Upper lobe of left lung (tissue), 6 donors: ENCODE measurements around the gene BTBD2. TPM values are rescaled to one million over a fixed set of nuclear protein-coding genes. Genes with fewer than 3 reads are reported as not detected.

ENCODE experiments used
- ATAC-seq, 2 donors: fragments of 200-7000 bp; cut with Tn5 transposase; one replicate each; pipeline ENCODE4 v1.9.1; 2022; ENCODE audit warnings: mild to moderate bottlenecking in 2 of 2, moderate library complexity in 2 of 2; ENCODE audit not compliant: low FRiP score in 2 of 2
- DNase-seq, 2 donors: peaks; one replicate each; pipeline ENCODE4 v3.0.0-alpha.2; 2019 to 2020
- H3K27ac ChIP-seq, 4 donors: fragments of 200-600 bp; sonication (generic); one replicate each; pipeline ENCODE4 v1.5.1; 2016 to 2019
- H3K27me3 ChIP-seq, 4 donors: fragments of 200-600 bp; sonication (generic); one replicate each; pipeline ENCODE4 v1.5.1; 2017 to 2019
- H3K36me3 ChIP-seq, 4 donors: fragments of 200-600 bp; sonication (generic); one replicate each; pipeline ENCODE4 v1.5.1; 2016 to 2019
- H3K4me1 ChIP-seq, 4 donors: fragments of 200-600 bp; sonication (generic); one replicate each; pipeline ENCODE4 v1.5.1; 2018 to 2019
- H3K4me3 ChIP-seq, 4 donors: fragments of 200-600 bp; sonication (generic); one replicate each; pipeline ENCODE4 v1.5.1; 2017 to 2019; ENCODE audit warnings: mild to moderate bottlenecking in 2 of 4, moderate library complexity in 1 of 4
- H3K9me3 ChIP-seq, 4 donors: fragments of 200-600 bp; sonication (generic); one replicate each; pipeline ENCODE4 v1.5.1; 2018 to 2019
- EP300 ChIP-seq, 4 donors: sonication (generic); formaldehyde crosslinking; IDR thresholded peaks; one replicate each; pipeline ENCODE4 v1.5.1; 2017; ENCODE audit warnings: antibody characterized with exemption in 4 of 4, control low read depth in 2 of 4
- POLR2A ChIP-seq, 4 donors: fragments of 450-650 bp; IDR thresholded peaks; one replicate each; pipeline ENCODE4 v1.5.1; 2016 to 2017; ENCODE audit warnings: antibody characterized with exemption in 4 of 4, mild to moderate bottlenecking in 2 of 4
- POLR2AphosphoS5 ChIP-seq, 2 donors: sonication (generic); formaldehyde crosslinking; IDR thresholded peaks; one replicate each; pipeline ENCODE4 v1.5.1; 2017; ENCODE audit warnings: antibody characterized with exemption in 2 of 2
- WGBS, 2 donors: methylation state at CpG; one replicate each; pipeline ENCODE4 v1.1.5; 2017 to 2018; 5-methylcytosine and 5-hydroxymethylcytosine counted together
- total RNA-seq, 6 donors: library from RNA; depleted of rRNA in 4 of 6; stranded (reverse); fragments of >200 nt in 4 of 6; gene quantifications; one replicate each; pipeline versions ENCODE4 v1.1.0 to v1.2.1, GENCODE V29; 2016 to 2021
- TF ChIP-seq, protein P1 (sequence below), 6 experiments: fragments of 450-650 bp in 4 of 6; fragments of 200-600 bp in 2 of 6; sonication (generic) in 2 of 6; IDR thresholded peaks; one replicate each; pipeline ENCODE4 v1.5.1; 2016 to 2019; ENCODE audit warnings: antibody characterized with exemption in 6 of 6
- donor health status: DM: no; HTN: no; CAD: no; lungs with moderate emphysema.
- donor health status: DM: no; HTN: yes; CAD: no; lungs with severe emphysema.

Gene BTBD2
- total RNA-seq, result 10 to 100 TPM; 49.0 to 87.3 (median 69.8) TPM

GRCh38 chr19:2015608-2015950 is at the start of gene BTBD2:
Gene BTBD2, minus strand, starts transcription at chr19:2015714. Its CDS starts 11 bp downstream, at chr19:2015703.
- Histone ChIP-seq H3K36me3 (no peaks in the 10 kb centered on the region), H3K4me3 (peak within 1 kb of the TSS; percentile 50 to 81 (median 67)), H3K27ac (peak within 1 kb of the TSS in 3 of 4 donors; percentile 53 to 86 (median 65)), H3K27me3 (no peaks in the 10 kb centered on the region), H3K4me1 (peaks cover 19 to 36% (median 24%) of the 10 kb centered on the region in 4 donors), H3K9me3 (no peaks in the 10 kb centered on the region)
- WGBS, 2 donors, result no CpG with 5 or more reads among the region's 20 CpGs
- no peak for DNase-seq
- TF ChIP-seq POLR2AphosphoS5 (IDR thresholded peaks at IDR 0.05), result no peak
- no peak for TF ChIP-seq POLR2A (IDR thresholded peaks at IDR 0.05)
- no peak for ATAC-seq

DNA sequence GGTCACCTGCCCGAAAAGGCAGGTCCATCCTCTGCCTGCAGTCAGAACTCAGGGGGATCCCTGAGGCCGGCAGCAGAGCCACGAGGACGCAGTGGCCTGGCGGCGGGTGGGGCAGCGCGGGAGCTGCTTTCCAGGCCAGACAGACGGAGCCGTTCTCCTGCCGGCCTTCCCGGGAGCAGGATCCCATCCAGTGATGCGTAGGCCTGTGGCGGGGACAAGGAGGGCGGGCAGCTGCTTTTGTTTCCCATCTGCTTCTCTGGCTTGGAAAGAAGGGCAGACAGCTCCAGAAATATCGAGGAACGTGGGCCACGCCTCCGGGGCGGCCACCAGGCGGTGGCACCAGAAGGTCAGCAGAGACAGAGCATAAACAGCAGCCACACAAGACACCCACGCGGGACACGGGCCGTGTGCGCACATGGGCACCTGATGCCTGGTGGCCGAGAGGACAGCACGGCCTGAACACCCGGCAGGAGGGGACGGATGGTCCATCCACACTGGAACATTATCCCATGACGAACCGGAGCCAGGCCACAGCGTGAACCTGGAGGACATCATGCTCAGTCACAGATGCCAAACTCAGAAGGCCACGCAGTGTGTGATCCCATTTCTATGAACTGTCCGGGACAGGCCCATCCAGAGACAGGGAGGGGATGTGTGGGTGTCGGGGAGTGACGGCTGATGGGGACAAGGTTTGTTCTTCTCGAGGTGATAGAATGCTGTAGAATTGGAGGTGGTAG is 49.4 kb upstream of the BTBD2 start:
- WGBS, 2 donors, result 67 to 84% methylated on average over 8 to 38 of the region's 38 CpGs
- no peak for ATAC-seq
- H3K36me3 ChIP-seq, result no peaks in the 10 kb centered on the region
- no peaks in the 10 kb centered on the region for H3K27me3 ChIP-seq
- DNase-seq, result peak; percentile 35 to 88
- no peaks in the 10 kb centered on the region for H3K9me3 ChIP-seq
- peak overlapping the region; percentile 66 to 100 (median 77) for H3K27ac ChIP-seq
- peaks cover 28 to 44% (median 32%) of the 10 kb centered on the region in 4 donors for H3K4me1 ChIP-seq
- no peak overlapping the region for H3K4me3 ChIP-seq
- TF ChIP-seq, protein P1, sequence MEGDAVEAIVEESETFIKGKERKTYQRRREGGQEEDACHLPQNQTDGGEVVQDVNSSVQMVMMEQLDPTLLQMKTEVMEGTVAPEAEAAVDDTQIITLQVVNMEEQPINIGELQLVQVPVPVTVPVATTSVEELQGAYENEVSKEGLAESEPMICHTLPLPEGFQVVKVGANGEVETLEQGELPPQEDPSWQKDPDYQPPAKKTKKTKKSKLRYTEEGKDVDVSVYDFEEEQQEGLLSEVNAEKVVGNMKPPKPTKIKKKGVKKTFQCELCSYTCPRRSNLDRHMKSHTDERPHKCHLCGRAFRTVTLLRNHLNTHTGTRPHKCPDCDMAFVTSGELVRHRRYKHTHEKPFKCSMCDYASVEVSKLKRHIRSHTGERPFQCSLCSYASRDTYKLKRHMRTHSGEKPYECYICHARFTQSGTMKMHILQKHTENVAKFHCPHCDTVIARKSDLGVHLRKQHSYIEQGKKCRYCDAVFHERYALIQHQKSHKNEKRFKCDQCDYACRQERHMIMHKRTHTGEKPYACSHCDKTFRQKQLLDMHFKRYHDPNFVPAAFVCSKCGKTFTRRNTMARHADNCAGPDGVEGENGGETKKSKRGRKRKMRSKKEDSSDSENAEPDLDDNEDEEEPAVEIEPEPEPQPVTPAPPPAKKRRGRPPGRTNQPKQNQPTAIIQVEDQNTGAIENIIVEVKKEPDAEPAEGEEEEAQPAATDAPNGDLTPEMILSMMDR (IDR thresholded peaks at IDR 0.05), result peak in 3 of 6 experiments; percentile 7 to 15 (median 15)
- TF ChIP-seq EP300 (IDR thresholded peaks at IDR 0.05) (peak; percentile 8 to 99 (median 74)), POLR2A (IDR thresholded peaks at IDR 0.05) (peak in 1 of 4 donors; percentile 28), POLR2AphosphoS5 (IDR thresholded peaks at IDR 0.05) (peak; percentile 62 to 86)

- Histone ChIP-seq H3K27ac (peak overlapping the region; percentile 66 to 100 (median 77)), H3K4me3 (no peak overlapping the region), H3K27me3 (no peaks in the 10 kb centered on the region), H3K9me3 (no peaks in the 10 kb centered on the region), H3K36me3 (no peaks in the 10 kb centered on the region), H3K4me1 (peaks cover 28 to 44% (median 32%) of the 10 kb centered on the region in 4 donors)
- 84 to 87% methylated on average over 11 to 13 of the region's 13 CpGs for WGBS, 2 donors
- DNase-seq, result peak in 1 of 2 donors; percentile 65
- TF ChIP-seq, protein P1 (IDR thresholded peaks at IDR 0.05), result no peak
- no peak for TF ChIP-seq POLR2A (IDR thresholded peaks at IDR 0.05)
- no peak for TF ChIP-seq POLR2AphosphoS5 (IDR thresholded peaks at IDR 0.05)
- no peak for TF ChIP-seq EP300 (IDR thresholded peaks at IDR 0.05)
- ATAC-seq, result no peak
These were observed 48.9 kb upstream of the BTBD2 start for GRCh38 chr19:2064395-2064787.

- WGBS, 2 donors, result 78 to 82% methylated on average over 8 of the region's 8 CpGs
- ATAC-seq (no peak), DNase-seq (no peak)
- Histone ChIP-seq H3K27ac (peak overlapping the region in 3 of 4 donors; percentile 69 to 100 (median 85)), H3K36me3 (no peaks in the 10 kb centered on the region), H3K9me3 (no peaks in the 10 kb centered on the region), H3K27me3 (no peaks in the 10 kb centered on the region), H3K4me3 (no peak overlapping the region), H3K4me1 (peaks cover 30 to 44% (median 33%) of the 10 kb centered on the region in 4 donors)
- TF ChIP-seq POLR2A (IDR thresholded peaks at IDR 0.05), result no peak
- no peak for TF ChIP-seq EP300 (IDR thresholded peaks at IDR 0.05)
- TF ChIP-seq, protein P1 (IDR thresholded peaks at IDR 0.05), result no peak
- TF ChIP-seq POLR2AphosphoS5 (IDR thresholded peaks at IDR 0.05), result no peak
These were observed 48.3 kb upstream of the BTBD2 start for GRCh38 chr19:2063824-2064223.

DNA sequence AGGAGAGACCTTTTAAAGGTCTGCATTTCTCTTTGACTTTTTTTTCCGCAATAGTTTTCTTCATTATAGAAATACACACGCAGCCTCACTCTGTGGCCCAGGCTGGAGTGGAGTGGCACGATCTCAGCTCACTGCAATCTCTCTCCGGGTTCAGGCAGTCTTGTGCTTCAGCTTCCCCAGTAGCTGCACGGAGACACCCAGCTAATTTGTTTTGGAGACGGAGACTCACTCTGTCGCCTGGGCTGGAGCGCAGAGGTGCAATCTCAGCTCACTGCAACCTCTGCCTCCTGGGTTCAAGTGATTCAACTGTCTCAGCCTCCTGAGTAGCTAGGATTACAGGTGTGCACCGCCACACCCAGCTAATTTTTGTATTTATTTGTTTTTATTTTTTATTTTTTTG is 47.3 kb upstream of the BTBD2 start:
- Histone ChIP-seq H3K4me3 (no peak overlapping the region), H3K9me3 (no peaks in the 10 kb centered on the region), H3K36me3 (no peaks in the 10 kb centered on the region), H3K27ac (peak overlapping the region in 2 of 4 donors; percentile 97 to 100), H3K27me3 (no peaks in the 10 kb centered on the region), H3K4me1 (peaks cover 34 to 54% (median 36%) of the 10 kb centered on the region in 4 donors)
- ATAC-seq (no peak), DNase-seq (no peak)
- no peak for TF ChIP-seq POLR2AphosphoS5 (IDR thresholded peaks at IDR 0.05)
- TF ChIP-seq, protein P1 (IDR thresholded peaks at IDR 0.05), result no peak
- TF ChIP-seq EP300 (IDR thresholded peaks at IDR 0.05), result no peak
- TF ChIP-seq POLR2A (IDR thresholded peaks at IDR 0.05), result no peak
- 86 to 87% methylated on average over 9 of the region's 9 CpGs for WGBS, 2 donors
